ENCODE results near the gene PTBP1.

PTBP1 gene

GRCh38 chr19:778910-779653 lies 18.2 kb upstream of the PTBP1 start:
- H3K9me3 ChIP-seq (ENCODE audit: control insufficient read depth, insufficient read depth, low read length): no peaks in the 10 kb centered on the region
- no peaks in the 10 kb centered on the region for H3K27me3 ChIP-seq (ENCODE audit: control insufficient read depth, insufficient read depth, low read length)
- no peaks in the 10 kb centered on the region for H3K36me3 ChIP-seq (ENCODE audit: control insufficient read depth, insufficient read depth, low read length)
- peaks cover 3% of the 10 kb centered on the region for H3K4me1 ChIP-seq (ENCODE audit: control insufficient read depth, insufficient read depth, low read length)
- no peak overlapping the region for H3K9ac ChIP-seq (ENCODE audit: low read depth, low read length)
- H3K4me3 ChIP-seq (ENCODE audit: low read depth, low read length): no peak overlapping the region

GRCh38 chr19:780935-781334 lies 16.3 kb upstream of the PTBP1 start:
- Histone ChIP-seq H3K27me3 (ENCODE audit: control insufficient read depth, insufficient read depth, low read length) (no peaks in the 10 kb centered on the region), H3K9ac (ENCODE audit: low read depth, low read length) (no peak overlapping the region)

GRCh38 chr19:781800-782184 lies 15.5 kb upstream of the PTBP1 start:
- Histone ChIP-seq H3K9ac (ENCODE audit: low read depth, low read length) (peak overlapping the region; percentile 32), H3K9me3 (ENCODE audit: control insufficient read depth, insufficient read depth, low read length) (no peaks in the 10 kb centered on the region), H3K4me3 (ENCODE audit: low read depth, low read length) (peak overlapping the region; percentile 37), H3K36me3 (ENCODE audit: control insufficient read depth, insufficient read depth, low read length) (no peaks in the 10 kb centered on the region), H3K4me1 (ENCODE audit: control insufficient read depth, insufficient read depth, low read length) (peaks cover 3% of the 10 kb centered on the region), H3K27me3 (ENCODE audit: control insufficient read depth, insufficient read depth, low read length) (no peaks in the 10 kb centered on the region)

More at GRCh38 chr19:780935-781334, 16.3 kb upstream of the PTBP1 start:
- Histone ChIP-seq H3K4me1 (ENCODE audit: control insufficient read depth, insufficient read depth, low read length) (peaks cover 3% of the 10 kb centered on the region), H3K9me3 (ENCODE audit: control insufficient read depth, insufficient read depth, low read length) (no peaks in the 10 kb centered on the region), H3K4me3 (ENCODE audit: low read depth, low read length) (no peak overlapping the region), H3K36me3 (ENCODE audit: control insufficient read depth, insufficient read depth, low read length) (no peaks in the 10 kb centered on the region)

DNA sequence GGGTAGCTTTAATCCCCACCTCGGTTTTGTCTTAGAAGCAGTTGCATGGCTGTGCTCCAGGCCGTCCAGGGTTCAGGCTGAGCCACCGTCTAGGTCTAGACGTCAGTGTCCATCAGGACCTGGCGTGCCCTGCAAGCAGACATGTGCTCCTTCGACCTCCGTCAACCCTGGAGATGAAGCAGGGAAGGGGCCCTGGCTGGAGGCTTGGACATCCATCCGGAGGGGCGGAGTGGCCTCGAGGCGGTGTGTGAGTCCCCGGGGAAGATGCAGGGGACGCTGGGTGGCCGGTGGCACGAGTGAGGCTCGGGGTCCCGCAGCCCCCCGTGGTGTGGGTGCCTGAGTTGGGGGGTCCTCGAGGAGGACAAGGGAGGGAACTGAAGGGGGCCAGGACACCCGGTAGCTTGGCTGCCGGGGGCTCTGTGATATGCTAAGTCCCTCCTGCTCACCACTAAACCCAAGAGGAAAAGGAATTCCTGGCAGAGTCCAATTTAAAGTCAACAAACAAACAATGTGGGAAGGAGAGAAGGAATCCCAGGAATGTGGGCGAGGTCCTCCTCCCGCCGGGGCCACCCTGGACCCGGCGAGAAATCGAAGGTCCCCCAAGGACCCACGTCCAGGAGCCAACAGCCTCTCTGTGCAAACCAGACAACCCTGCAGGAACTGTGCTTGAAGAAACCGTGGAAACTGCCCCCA lies 14.9 kb upstream of the PTBP1 start:
- peak overlapping the region; percentile 32 for H3K9ac ChIP-seq (ENCODE audit: low read depth, low read length)
- peaks cover 3% of the 10 kb centered on the region for H3K4me1 ChIP-seq (ENCODE audit: control insufficient read depth, insufficient read depth, low read length)
- peak overlapping the region; percentile 46 for H3K4me3 ChIP-seq (ENCODE audit: low read depth, low read length)
- no peaks in the 10 kb centered on the region for H3K36me3 ChIP-seq (ENCODE audit: control insufficient read depth, insufficient read depth, low read length)
- no peaks in the 10 kb centered on the region for H3K27me3 ChIP-seq (ENCODE audit: control insufficient read depth, insufficient read depth, low read length)
- H3K9me3 ChIP-seq (ENCODE audit: control insufficient read depth, insufficient read depth, low read length): no peaks in the 10 kb centered on the region

DNA sequence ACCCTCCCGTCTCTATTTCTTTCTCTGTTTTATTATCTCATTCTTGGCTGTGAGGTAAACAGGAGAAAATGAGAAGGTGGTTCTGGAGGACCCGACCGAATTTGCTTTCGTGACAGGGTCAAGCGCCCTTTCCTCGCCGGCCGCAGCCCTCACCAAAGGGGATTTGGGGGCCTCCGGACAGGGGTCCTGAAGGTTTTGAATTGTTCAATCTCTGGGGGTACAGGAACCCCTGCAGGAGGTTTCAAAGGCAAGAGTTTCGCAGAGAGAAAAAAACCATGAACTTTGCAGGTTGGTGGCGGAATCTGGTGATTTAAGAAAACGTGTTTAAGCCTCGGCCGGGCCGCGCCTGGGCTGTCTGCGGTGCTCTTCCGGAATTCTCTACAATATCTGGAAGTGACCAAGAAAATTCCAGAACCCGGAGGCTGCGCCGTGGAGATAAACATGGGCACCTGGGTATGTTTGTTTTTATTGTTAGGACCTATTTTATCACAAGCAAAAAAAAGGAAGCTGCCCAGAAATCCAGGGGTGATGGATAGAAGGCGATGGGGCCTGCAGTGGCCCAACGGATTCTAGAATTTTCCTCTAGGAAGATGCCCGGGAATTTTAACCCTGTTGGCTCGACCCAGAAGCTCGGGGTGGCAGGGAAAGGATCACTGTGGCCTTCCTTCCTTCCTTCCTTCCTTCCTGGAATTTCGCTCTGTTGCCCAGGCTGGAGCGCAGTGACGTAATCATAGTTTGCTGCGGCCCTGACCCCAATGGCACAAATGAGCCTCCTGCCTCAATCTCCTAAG lies 14.2 kb upstream of the PTBP1 start:
- Histone ChIP-seq H3K4me1 (ENCODE audit: control insufficient read depth, insufficient read depth, low read length) (peaks cover 3% of the 10 kb centered on the region), H3K9ac (ENCODE audit: low read depth, low read length) (no peak overlapping the region), H3K27me3 (ENCODE audit: control insufficient read depth, insufficient read depth, low read length) (no peaks in the 10 kb centered on the region), H3K4me3 (ENCODE audit: low read depth, low read length) (peak overlapping the region; percentile 46), H3K36me3 (ENCODE audit: control insufficient read depth, insufficient read depth, low read length) (no peaks in the 10 kb centered on the region), H3K9me3 (ENCODE audit: control insufficient read depth, insufficient read depth, low read length) (no peaks in the 10 kb centered on the region)

- Histone ChIP-seq H3K4me3 (ENCODE audit: low read depth, low read length) (no peak overlapping the region), H3K36me3 (ENCODE audit: control insufficient read depth, insufficient read depth, low read length) (no peaks in the 10 kb centered on the region), H3K9ac (ENCODE audit: low read depth, low read length) (no peak overlapping the region)
These were observed 12.7 kb upstream of the PTBP1 start for GRCh38 chr19:784541-784940.

GRCh38 chr19:787536-787935 lies 9.7 kb upstream of the PTBP1 start:
- H3K9ac ChIP-seq (ENCODE audit: low read depth, low read length): no peak overlapping the region
- H3K36me3 ChIP-seq (ENCODE audit: control insufficient read depth, insufficient read depth, low read length): no peaks in the 10 kb centered on the region

More at GRCh38 chr19:784541-784940, 12.7 kb upstream of the PTBP1 start:
- Histone ChIP-seq H3K9me3 (ENCODE audit: control insufficient read depth, insufficient read depth, low read length) (no peaks in the 10 kb centered on the region), H3K4me1 (ENCODE audit: control insufficient read depth, insufficient read depth, low read length) (peaks cover 3% of the 10 kb centered on the region), H3K27me3 (ENCODE audit: control insufficient read depth, insufficient read depth, low read length) (no peaks in the 10 kb centered on the region)

GRCh38 chr19:788686-788982 lies 8.6 kb upstream of the PTBP1 start:
- H3K9ac ChIP-seq (ENCODE audit: low read depth, low read length): peak overlapping the region; percentile 24

More at GRCh38 chr19:787536-787935, 9.7 kb upstream of the PTBP1 start:
- Histone ChIP-seq H3K4me3 (ENCODE audit: low read depth, low read length) (no peak overlapping the region), H3K4me1 (ENCODE audit: control insufficient read depth, insufficient read depth, low read length) (no peaks in the 10 kb centered on the region), H3K9me3 (ENCODE audit: control insufficient read depth, insufficient read depth, low read length) (no peaks in the 10 kb centered on the region), H3K27me3 (ENCODE audit: control insufficient read depth, insufficient read depth, low read length) (no peaks in the 10 kb centered on the region)

DNA sequence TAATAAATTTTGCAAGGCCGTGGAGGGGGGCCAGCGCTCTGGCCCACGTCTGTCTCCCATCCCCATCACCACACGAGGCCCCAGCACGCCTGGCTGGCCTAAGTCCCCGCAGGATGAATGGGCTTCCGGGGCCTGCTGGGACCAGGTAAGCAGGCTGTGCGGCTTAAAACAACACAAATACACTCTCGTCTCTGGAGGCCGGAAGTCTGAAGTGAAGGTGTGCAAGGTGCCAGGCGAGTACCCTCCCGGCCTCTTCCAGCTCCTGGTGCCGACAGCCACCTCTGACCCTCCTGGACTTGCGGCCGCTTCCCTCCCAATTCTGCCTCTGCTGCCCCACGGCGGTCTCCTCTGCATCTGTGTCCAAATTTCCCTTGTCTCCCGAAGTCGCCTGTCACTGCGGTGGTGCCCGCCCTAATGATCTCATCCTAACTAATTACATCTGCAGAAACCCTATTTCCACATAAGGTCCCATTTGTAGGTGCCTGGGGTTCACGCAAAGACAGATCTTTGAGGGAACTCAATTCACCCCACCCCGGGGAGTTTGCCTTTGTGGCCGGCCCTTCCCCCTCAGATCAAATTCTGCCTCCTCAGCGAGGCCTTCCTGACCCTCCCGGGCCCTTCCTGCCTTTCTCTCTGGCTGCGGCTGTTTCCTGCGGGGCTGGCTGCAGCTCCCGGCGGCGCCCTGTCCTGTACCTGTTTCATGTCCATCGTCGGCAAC lies 8.1 kb upstream of the PTBP1 start:
- Histone ChIP-seq H3K4me3 (ENCODE audit: low read depth, low read length) (no peak overlapping the region), H3K36me3 (ENCODE audit: control insufficient read depth, insufficient read depth, low read length) (no peaks in the 10 kb centered on the region), H3K27me3 (ENCODE audit: control insufficient read depth, insufficient read depth, low read length) (no peaks in the 10 kb centered on the region), H3K4me1 (ENCODE audit: control insufficient read depth, insufficient read depth, low read length) (no peaks in the 10 kb centered on the region), H3K9ac (ENCODE audit: low read depth, low read length) (peak overlapping the region; percentile 60), H3K9me3 (ENCODE audit: control insufficient read depth, insufficient read depth, low read length) (no peaks in the 10 kb centered on the region)

More at GRCh38 chr19:788686-788982, 8.6 kb upstream of the PTBP1 start:
- Histone ChIP-seq H3K27me3 (ENCODE audit: control insufficient read depth, insufficient read depth, low read length) (no peaks in the 10 kb centered on the region), H3K4me3 (ENCODE audit: low read depth, low read length) (no peak overlapping the region), H3K36me3 (ENCODE audit: control insufficient read depth, insufficient read depth, low read length) (no peaks in the 10 kb centered on the region), H3K4me1 (ENCODE audit: control insufficient read depth, insufficient read depth, low read length) (no peaks in the 10 kb centered on the region), H3K9me3 (ENCODE audit: control insufficient read depth, insufficient read depth, low read length) (no peaks in the 10 kb centered on the region)

DNA sequence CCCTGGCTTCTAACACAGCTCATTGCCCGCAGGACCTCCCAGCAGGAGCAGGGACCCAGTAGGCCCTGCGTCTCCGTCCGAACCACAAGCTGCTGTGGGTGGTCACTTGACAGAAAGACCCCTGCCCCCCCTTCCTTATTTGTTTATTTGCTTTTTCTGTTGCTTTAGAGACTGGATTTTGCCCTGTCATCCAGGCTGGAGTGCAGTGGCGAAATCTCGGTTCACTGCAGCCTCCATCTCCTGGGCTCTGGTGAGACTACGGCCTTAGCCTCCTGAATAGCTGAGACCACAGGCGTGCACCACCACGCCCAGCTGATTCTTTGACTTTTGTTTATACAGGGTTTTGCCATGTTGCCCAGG lies 7.6 kb upstream of the PTBP1 start:
- H3K9me3 ChIP-seq (ENCODE audit: control insufficient read depth, insufficient read depth, low read length): no peaks in the 10 kb centered on the region
- H3K9ac ChIP-seq (ENCODE audit: low read depth, low read length): peak overlapping the region; percentile 60
- H3K4me1 ChIP-seq (ENCODE audit: control insufficient read depth, insufficient read depth, low read length): no peaks in the 10 kb centered on the region
- H3K4me3 ChIP-seq (ENCODE audit: low read depth, low read length): no peak overlapping the region
- no peaks in the 10 kb centered on the region for H3K36me3 ChIP-seq (ENCODE audit: control insufficient read depth, insufficient read depth, low read length)
- H3K27me3 ChIP-seq (ENCODE audit: control insufficient read depth, insufficient read depth, low read length): no peaks in the 10 kb centered on the region

DNA sequence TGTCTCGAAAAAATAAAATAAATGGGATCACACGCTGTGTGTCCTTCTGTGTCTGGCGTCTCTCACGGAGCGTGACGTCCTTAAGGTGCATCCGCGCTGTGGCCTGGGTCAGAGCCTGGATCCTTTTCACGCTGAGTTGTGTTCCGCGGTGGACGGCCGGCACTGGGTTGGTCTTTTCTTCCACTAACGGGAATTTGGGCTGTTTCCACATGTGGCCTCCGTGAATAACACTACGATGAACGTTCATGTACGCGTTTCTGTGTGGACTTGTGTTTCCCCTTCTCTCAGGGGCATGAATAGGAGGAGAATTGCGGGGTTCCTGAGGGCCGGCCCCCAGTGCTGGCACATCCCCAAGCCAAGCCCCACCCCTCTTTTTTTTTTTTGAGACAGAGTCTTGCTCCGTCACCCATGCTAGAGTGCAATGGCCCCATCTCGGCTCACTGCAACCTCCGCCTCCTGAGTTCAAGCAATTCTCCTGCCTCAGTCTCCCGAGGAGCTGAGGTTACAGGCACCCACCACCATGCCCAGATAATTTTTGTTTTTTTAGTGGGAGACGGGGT lies 6.2 kb upstream of the PTBP1 start:
- no peak overlapping the region for H3K4me3 ChIP-seq (ENCODE audit: low read depth, low read length)
- peak overlapping the region; percentile 24 for H3K9ac ChIP-seq (ENCODE audit: low read depth, low read length)
- no peaks in the 10 kb centered on the region for H3K36me3 ChIP-seq (ENCODE audit: control insufficient read depth, insufficient read depth, low read length)
- no peaks in the 10 kb centered on the region for H3K9me3 ChIP-seq (ENCODE audit: control insufficient read depth, insufficient read depth, low read length)
- no peaks in the 10 kb centered on the region for H3K27me3 ChIP-seq (ENCODE audit: control insufficient read depth, insufficient read depth, low read length)
- no peaks in the 10 kb centered on the region for H3K4me1 ChIP-seq (ENCODE audit: control insufficient read depth, insufficient read depth, low read length)
